Endothelial cell of umbilical vein (primary cell): ENCODE results near the gene LMAN1L.

ENCODE experiments used
- CTCF ChIP-seq, 2 donors: IDR thresholded peaks; 1 replicate in 1 of 2; 2 replicates in 1 of 2; pipeline ENCODE4 v1.5.1; 2011; ENCODE audit warnings: low read length in 2 of 2, mild to moderate bottlenecking in 2 of 2, moderate library complexity in 2 of 2, control low read depth in 1 of 2, inconsistent platforms in 1 of 2, low read depth in 1 of 2; ENCODE audit not compliant: insufficient read depth in 1 of 2; ENCODE audit errors: extremely low read depth in 1 of 2
- EZH2 ChIP-seq: IDR thresholded peaks from 2 replicates; pipeline ENCODE4 v1.6.1; 2012; ENCODE audit warnings: borderline replicate concordance, low read depth, mild to moderate bottlenecking, moderate library complexity, low read length, inconsistent platforms; ENCODE audit not compliant: severe bottlenecking
- GATA2 ChIP-seq: IDR thresholded peaks from 2 replicates; pipeline ENCODE4 v1.7.0; 2011; ENCODE audit warnings: low read depth, mild to moderate bottlenecking, moderate library complexity, mixed read lengths, low read length; ENCODE audit not compliant: insufficient read length, insufficient read depth
- POLR2A ChIP-seq: IDR thresholded peaks from 2 replicates; pipeline ENCODE4 v1.6.1; 2012; ENCODE audit warnings: low read depth, mild to moderate bottlenecking, control low read depth, low read length
- POLR2AphosphoS5 ChIP-seq: IDR thresholded peaks from 2 replicates; pipeline ENCODE4 v1.6.1; 2012; ENCODE audit warnings: low read depth, mild to moderate bottlenecking, control low read depth, low read length, moderate library complexity; ENCODE audit not compliant: insufficient read depth

DNA sequence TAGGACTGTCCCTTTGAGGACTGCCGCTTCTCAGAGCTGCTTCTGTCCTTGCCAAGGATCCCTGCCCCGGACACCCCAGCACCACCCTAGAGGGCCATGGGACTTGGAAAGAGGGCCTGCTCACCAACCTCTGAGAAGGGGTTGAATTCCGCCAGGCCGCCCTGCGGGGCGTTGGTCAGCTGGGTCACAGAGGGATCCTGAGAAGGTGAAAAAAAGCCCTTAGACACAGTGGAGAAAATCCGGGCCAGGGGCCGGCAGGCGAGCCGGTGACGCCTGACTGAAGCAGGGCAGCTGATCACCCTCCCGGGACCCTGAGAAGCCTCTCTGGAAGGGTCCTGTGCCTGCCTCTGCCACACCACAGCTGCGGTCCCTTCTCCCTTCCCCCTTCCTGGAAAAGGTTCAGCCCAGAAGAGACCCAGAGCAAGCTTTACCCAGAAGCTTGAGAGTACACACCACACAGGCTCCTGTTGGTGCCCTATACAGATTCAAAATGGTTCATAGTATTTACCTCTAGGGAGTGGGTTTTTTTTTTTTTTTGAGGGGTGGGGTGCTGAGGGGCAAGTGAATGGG, 41.9 kb downstream of the LMAN1L start:
- no peak for TF ChIP-seq POLR2A
- no peak for TF ChIP-seq CTCF (IDR thresholded peaks at IDR 0.05; ENCODE audit: extremely low read depth in 1 of 2, insufficient read depth in 1 of 2, low read depth in 1 of 2, low read length in 2 of 2)
- no peak for TF ChIP-seq EZH2
- TF ChIP-seq POLR2AphosphoS5, result no peak
- TF ChIP-seq GATA2, result no peak
